ENCODE measurements around the gene GAS2L2.
"Not testable (repeated sequence)": the region's sequence is repeated elsewhere in the genome, so short reads cannot be mapped to it uniquely, and the experiment has no call there.

GAS2L2 gene

GRCh38 chr17:35726127-35726952 lies 26.7 kb downstream of the GAS2L2 start:
- no peak for DNase-seq

- DNase-seq = no peak
Observed at GRCh38 chr17:35725802-35726126, 27.3 kb downstream of the GAS2L2 start.

GRCh38 chr17:35725058-35725457 lies 28.0 kb downstream of the GAS2L2 start:
- DNase-seq = no peak

- DNase-seq = no peak
Observed at GRCh38 chr17:35723735-35724134, 29.3 kb downstream of the GAS2L2 start.

- no peak for DNase-seq
Observed at GRCh38 chr17:35717475-35717874, 35.6 kb downstream of the GAS2L2 start.

- no peak for DNase-seq
Observed at GRCh38 chr17:35716897-35717465, 36.1 kb downstream of the GAS2L2 start.

GRCh38 chr17:35716173-35716572 lies 36.9 kb downstream of the GAS2L2 start:
- no peak for DNase-seq

GRCh38 chr17:35715416-35715815 lies 37.6 kb downstream of the GAS2L2 start:
- DNase-seq = no peak

- DNase-seq = no peak
Observed at GRCh38 chr17:35714988-35715387, 38.1 kb downstream of the GAS2L2 start.

- no peak for DNase-seq
Observed at GRCh38 chr17:35713069-35713728, 39.8 kb downstream of the GAS2L2 start.

GRCh38 chr17:35710950-35711349 lies 42.1 kb downstream of the GAS2L2 start:
- DNase-seq = no peak

GRCh38 chr17:35709874-35710273 lies 43.2 kb downstream of the GAS2L2 start:
- DNase-seq = no peak

- no peak for DNase-seq
Observed at GRCh38 chr17:35708951-35709350, 44.1 kb downstream of the GAS2L2 start.

GRCh38 chr17:35708149-35708548 lies 44.9 kb downstream of the GAS2L2 start:
- no peak for DNase-seq

- no peak for DNase-seq
Observed at GRCh38 chr17:35705705-35706104, 47.3 kb downstream of the GAS2L2 start.

- no peak for DNase-seq
Observed at GRCh38 chr17:35705230-35705629, 47.8 kb downstream of the GAS2L2 start.

GRCh38 chr17:35703308-35703707 lies 49.7 kb downstream of the GAS2L2 start:
- DNase-seq = not testable (repeated sequence)

GRCh38 chr17:35701491-35701890 lies 51.5 kb downstream of the GAS2L2 start:
- no peak for DNase-seq

GRCh38 chr17:35700150-35700549 lies 52.9 kb downstream of the GAS2L2 start:
- DNase-seq = no peak

- DNase-seq = no peak
Observed at GRCh38 chr17:35698800-35699199, 54.2 kb downstream of the GAS2L2 start.

- DNase-seq = no peak
Observed at GRCh38 chr17:35695613-35696012, 57.4 kb downstream of the GAS2L2 start.

GRCh38 chr17:35694906-35695305 lies 58.1 kb downstream of the GAS2L2 start:
- DNase-seq = no peak

All from activated CD4-positive, alpha-beta T cell treated with anti-CD3 and anti-CD28 coated beads, Interleukin-2, amount 50 U/mL, for 1 hour (primary cell).